Measurements from ENCODE around the gene POU2AF2.

GRCh38 chr11:111307472-111308108 is 62.1 kb downstream of the POU2AF2 start:
- TF ChIP-seq FOXM1 (IDR thresholded peaks at IDR 0.05; ENCODE audit: borderline replicate concordance) = no peak
- TF ChIP-seq SP1 (IDR thresholded peaks at IDR 0.05) = no peak
